ENCODE data around the gene ANKRD34A.

ANKRD34A gene

GRCh38 chr1:145983206-145983675 lies 18.9 kb upstream of the ANKRD34A start:
- no peak for DNase-seq (ENCODE audit: extremely low read depth, low read depth)
- TF ChIP-seq CTCF (IDR thresholded peaks at IDR 0.05; ENCODE audit: low read depth, low read length, missing control alignments), result no peak
- no peak overlapping the region for H3K4me3 ChIP-seq (replicated peaks; ENCODE audit: low read depth, low read length)

DNA sequence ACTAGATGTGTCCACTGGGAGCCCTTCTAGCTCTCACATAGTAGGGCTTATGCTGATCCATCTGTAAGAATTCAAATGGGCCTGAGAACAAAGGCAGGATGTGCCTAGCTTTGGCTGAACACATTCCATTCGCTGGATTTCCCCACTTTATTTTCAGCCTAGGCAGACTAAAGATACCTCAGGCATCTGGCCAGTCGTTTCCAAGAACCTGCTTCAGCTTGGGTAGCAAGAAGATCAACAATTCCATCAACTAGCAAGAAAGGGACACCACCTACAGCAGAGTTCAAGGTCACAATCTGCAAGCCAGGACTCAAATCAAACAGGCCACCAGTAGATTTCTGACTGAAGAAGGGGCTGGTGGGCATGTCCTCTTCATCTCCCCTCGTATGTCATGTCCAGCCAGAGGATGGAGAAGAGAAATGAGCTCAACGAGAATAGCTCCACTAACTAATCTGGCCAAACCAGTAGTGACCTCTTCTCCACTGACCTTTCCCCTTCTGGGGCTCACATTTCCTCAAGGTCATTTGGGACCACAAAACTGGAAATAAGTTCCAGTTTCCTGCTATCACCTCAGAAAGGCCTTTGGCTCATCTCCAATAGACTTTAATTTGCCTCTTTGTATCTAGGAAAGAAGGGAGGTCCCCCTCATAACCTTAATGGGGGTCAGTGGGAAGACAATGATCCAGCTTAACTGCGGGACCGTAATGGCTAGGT lies 17.8 kb upstream of the ANKRD34A start:
- H3K4me3 ChIP-seq (replicated peaks; ENCODE audit: low read depth, low read length), result no peak overlapping the region
- no peak for TF ChIP-seq CTCF (IDR thresholded peaks at IDR 0.05; ENCODE audit: low read depth, low read length, missing control alignments)

DNA sequence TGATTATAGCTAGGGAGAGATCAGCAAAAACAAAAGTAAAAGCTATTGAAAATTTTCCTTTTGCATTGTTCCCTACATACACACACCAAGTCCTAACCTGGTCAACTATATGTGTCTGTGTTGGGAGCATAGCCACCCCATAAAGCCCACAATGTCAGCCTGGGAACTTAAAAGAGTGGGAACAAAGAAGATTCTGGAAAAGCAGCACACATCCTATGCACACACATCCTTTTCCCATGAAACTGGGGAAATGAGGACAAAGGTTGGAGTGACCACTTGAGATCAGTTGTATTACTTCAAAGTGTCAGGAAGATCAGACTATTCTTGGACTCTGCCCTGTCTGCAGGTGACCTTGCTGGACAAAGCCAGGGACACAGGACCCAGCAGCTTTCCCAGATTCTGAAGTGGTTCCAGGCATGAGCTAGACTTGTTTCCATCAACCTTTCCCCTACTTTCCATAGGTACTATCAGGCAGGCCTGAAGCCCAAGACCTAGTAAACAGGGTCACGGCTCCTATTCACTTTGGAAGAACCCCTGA lies 16.2 kb upstream of the ANKRD34A start:
- no peak for DNase-seq (ENCODE audit: extremely low read depth, low read depth)
- TF ChIP-seq CTCF (IDR thresholded peaks at IDR 0.05; ENCODE audit: low read depth, low read length, missing control alignments), result no peak
- H3K4me3 ChIP-seq (replicated peaks; ENCODE audit: low read depth, low read length), result no peak overlapping the region

More for the DNA sequence above, 17.8 kb upstream of the ANKRD34A start:
- no peak for DNase-seq (ENCODE audit: extremely low read depth, low read depth)

GRCh38 chr1:145979746-145980456 lies 15.5 kb upstream of the ANKRD34A start:
- H3K4me3 ChIP-seq (replicated peaks; ENCODE audit: low read depth, low read length), result no peak overlapping the region
- no peak for TF ChIP-seq CTCF (IDR thresholded peaks at IDR 0.05; ENCODE audit: low read depth, low read length, missing control alignments)
- DNase-seq (ENCODE audit: extremely low read depth, low read depth), result no peak

DNA sequence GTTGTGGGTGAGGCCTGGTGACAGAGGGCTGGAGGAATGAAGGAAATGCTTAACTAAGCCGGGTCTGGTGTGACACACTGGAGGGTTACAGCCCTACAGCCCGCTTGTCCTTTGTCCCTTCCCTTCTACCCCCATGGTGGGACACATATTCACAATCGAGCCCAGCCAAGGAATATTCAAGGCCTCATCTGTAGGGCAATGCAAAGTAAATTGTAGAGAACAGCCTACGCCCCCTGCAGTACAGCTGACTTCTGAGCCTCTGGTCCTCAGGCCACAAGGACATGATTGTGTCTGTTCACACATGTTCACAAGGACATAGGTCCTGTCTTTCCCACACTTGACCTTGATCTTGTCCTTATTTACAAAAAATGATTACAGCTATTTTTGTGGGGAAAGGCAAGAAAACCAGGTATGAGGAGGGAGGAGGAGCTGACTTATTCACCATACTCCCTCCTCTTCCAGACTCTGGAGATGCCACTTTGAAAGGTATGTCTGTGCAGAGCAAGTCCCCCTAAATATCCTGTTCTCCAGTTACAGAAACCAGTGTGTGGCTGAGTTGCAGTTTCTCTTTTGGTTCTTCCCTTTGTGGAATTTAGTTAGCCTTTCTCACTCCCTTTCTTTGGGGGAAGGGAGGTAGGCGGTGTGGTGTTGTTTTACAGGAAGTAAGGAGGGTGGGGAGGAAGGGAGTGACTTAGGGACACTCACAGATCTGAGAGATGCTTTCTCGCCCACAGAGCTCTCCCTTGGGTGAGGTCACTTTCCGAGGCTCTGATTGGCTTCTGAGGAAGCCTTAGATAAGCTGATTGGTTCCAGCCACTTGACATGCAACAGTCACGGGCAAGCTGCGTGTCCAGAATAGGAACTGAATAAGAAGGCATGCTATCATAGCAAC lies 14.7 kb upstream of the ANKRD34A start:
- peak overlapping the region; percentile 28 for H3K4me3 ChIP-seq (replicated peaks; ENCODE audit: low read depth, low read length)
- TF ChIP-seq CTCF (IDR thresholded peaks at IDR 0.05; ENCODE audit: low read depth, low read length, missing control alignments), result peak; percentile 13
- peak; percentile 100 for DNase-seq (ENCODE audit: extremely low read depth, low read depth)

GRCh38 chr1:145978471-145978853 lies 14.1 kb upstream of the ANKRD34A start:
- no peak for TF ChIP-seq CTCF (IDR thresholded peaks at IDR 0.05; ENCODE audit: low read depth, low read length, missing control alignments)
- DNase-seq (ENCODE audit: extremely low read depth, low read depth), result no peak
- H3K4me3 ChIP-seq (replicated peaks; ENCODE audit: low read depth, low read length), result peak overlapping the region; percentile 28
